HEK293 (cell line): ENCODE data around the gene LSM2.

Experiments
- BCL11A ChIP-seq: fragments of 450-650 bp; formaldehyde crosslinking; IDR thresholded peaks from 2 replicates; pipeline ENCODE4 v1.5.1; 2016; ENCODE audit warnings: low read depth, missing biosample characterization, missing genetic modification characterization
- GLIS1 ChIP-seq: fragments of 450-650 bp; formaldehyde crosslinking; IDR thresholded peaks from 2 replicates; pipeline ENCODE4 v1.5.1; 2016; ENCODE audit warnings: missing biosample characterization, missing genetic modification characterization
- INSM2 ChIP-seq: fragments of 450-650 bp; formaldehyde crosslinking; IDR thresholded peaks from 2 replicates; pipeline ENCODE4 v1.5.1; 2016; ENCODE audit warnings: missing biosample characterization, missing genetic modification characterization
- KLF10 ChIP-seq: fragments of 450-650 bp; IDR thresholded peaks from 2 replicates; pipeline ENCODE4 v1.5.1; 2018; ENCODE audit warnings: missing biosample characterization, mild to moderate bottlenecking, missing genetic modification characterization
- MZF1 ChIP-seq: fragments of 450-650 bp; formaldehyde crosslinking; IDR thresholded peaks from 2 replicates; pipeline ENCODE4 v1.5.1; 2017; ENCODE audit warnings: missing biosample characterization, missing genetic modification characterization, borderline replicate concordance
- ZBTB17 ChIP-seq: fragments of 450-650 bp; formaldehyde crosslinking; IDR thresholded peaks from 2 replicates; pipeline ENCODE4 v1.5.1; 2016; ENCODE audit warnings: missing biosample characterization, missing genetic modification characterization
- ZBTB20 ChIP-seq: fragments of 450-650 bp; formaldehyde crosslinking; IDR thresholded peaks from 2 replicates; pipeline ENCODE4 v1.5.1; 2016; ENCODE audit warnings: missing biosample characterization, missing genetic modification characterization
- ZBTB48 ChIP-seq: fragments of 450-650 bp; formaldehyde crosslinking; IDR thresholded peaks from 2 replicates; pipeline ENCODE4 v1.5.1; 2016; ENCODE audit warnings: missing biosample characterization, missing genetic modification characterization
- ZBTB6 ChIP-seq: fragments of 450-650 bp; formaldehyde crosslinking; IDR thresholded peaks from 2 replicates; pipeline ENCODE4 v1.5.1; 2017; ENCODE audit warnings: missing biosample characterization, missing genetic modification characterization
- ZBTB8A ChIP-seq: fragments of 450-650 bp; formaldehyde crosslinking; IDR thresholded peaks from 2 replicates; pipeline ENCODE4 v1.5.1; 2016; ENCODE audit warnings: missing biosample characterization, missing genetic modification characterization
- ZFP3 ChIP-seq: fragments of 450-650 bp; formaldehyde crosslinking; IDR thresholded peaks from 2 replicates; pipeline ENCODE4 v1.5.1; 2016; ENCODE audit warnings: low read depth, missing biosample characterization, missing genetic modification characterization
- ZNF112 ChIP-seq: fragments of 450-650 bp; formaldehyde crosslinking; IDR thresholded peaks from 2 replicates; pipeline ENCODE4 v1.5.0; 2017; ENCODE audit warnings: missing biosample characterization, missing genetic modification characterization
- ZNF2 ChIP-seq: fragments of 450-650 bp; formaldehyde crosslinking; IDR thresholded peaks from 2 replicates; pipeline ENCODE4 v1.5.1; 2016; ENCODE audit warnings: missing biosample characterization, missing genetic modification characterization
- ZNF202 ChIP-seq: fragments of 450-650 bp; formaldehyde crosslinking; IDR thresholded peaks from 2 replicates; pipeline ENCODE4 v1.5.1; 2016; ENCODE audit warnings: missing biosample characterization, missing genetic modification characterization, borderline replicate concordance
- ZNF341 ChIP-seq: fragments of 450-650 bp; formaldehyde crosslinking; IDR thresholded peaks from 2 replicates; pipeline ENCODE4; 2016; ENCODE audit warnings: low read depth, missing biosample characterization, missing genetic modification characterization
- ZNF366 ChIP-seq: fragments of 450-650 bp; formaldehyde crosslinking; conservative IDR thresholded peaks from 2 replicates; pipeline ENCODE4 v1.5.1; 2016; ENCODE audit warnings: missing biosample characterization, missing genetic modification characterization
- ZNF426 ChIP-seq: fragments of 450-650 bp; formaldehyde crosslinking; IDR thresholded peaks from 2 replicates; pipeline ENCODE4 v1.5.1; 2017; ENCODE audit warnings: missing biosample characterization, missing genetic modification characterization, mild to moderate bottlenecking, inconsistent platforms, moderate library complexity
- ZNF510 ChIP-seq: fragments of 450-650 bp; formaldehyde crosslinking; IDR thresholded peaks from 2 replicates; pipeline ENCODE4 v1.5.1; 2018; ENCODE audit warnings: mild to moderate bottlenecking, missing genetic modification characterization, missing biosample characterization; ENCODE audit not compliant: insufficient replicate concordance
- ZNF521 ChIP-seq: fragments of 450-650 bp; formaldehyde crosslinking; IDR thresholded peaks from 2 replicates; pipeline ENCODE4 v1.5.1; 2017; ENCODE audit warnings: missing biosample characterization, mild to moderate bottlenecking, missing genetic modification characterization
- ZNF548 ChIP-seq: fragments of 450-650 bp; formaldehyde crosslinking; IDR thresholded peaks from 2 replicates; pipeline ENCODE4 v1.5.1; 2016; ENCODE audit warnings: missing biosample characterization, missing genetic modification characterization
- ZNF549 ChIP-seq: fragments of 450-650 bp; IDR thresholded peaks from 2 replicates; pipeline ENCODE4 v1.5.1; 2018; ENCODE audit warnings: missing biosample characterization, missing genetic modification characterization, mild to moderate bottlenecking, inconsistent platforms, moderate library complexity
- ZNF560 ChIP-seq: fragments of 450-650 bp; formaldehyde crosslinking; IDR thresholded peaks from 2 replicates; pipeline ENCODE4 v1.5.1; 2017; ENCODE audit warnings: missing biosample characterization, missing genetic modification characterization, borderline replicate concordance
- ZNF571 ChIP-seq: fragments of 450-650 bp; formaldehyde crosslinking; IDR thresholded peaks from 2 replicates; pipeline ENCODE4 v1.5.0; 2017; ENCODE audit warnings: missing biosample characterization, missing genetic modification characterization
- ZNF585B ChIP-seq: fragments of 450-650 bp; formaldehyde crosslinking; IDR thresholded peaks from 2 replicates; pipeline ENCODE4 v1.5.1; 2016; ENCODE audit warnings: missing biosample characterization, missing genetic modification characterization
- ZNF777 ChIP-seq: fragments of 450-650 bp; formaldehyde crosslinking; IDR thresholded peaks from 2 replicates; pipeline ENCODE4 v1.5.1; 2017; ENCODE audit warnings: missing biosample characterization, missing genetic modification characterization, borderline replicate concordance
- TF ChIP-seq, protein P1 (sequence below): fragments of 450-650 bp; formaldehyde crosslinking; IDR thresholded peaks from 2 replicates; pipeline ENCODE4 v1.5.1; 2016; ENCODE audit warnings: missing biosample characterization, missing genetic modification characterization
- TF ChIP-seq, protein P2 (sequence below): fragments of 450-650 bp; formaldehyde crosslinking; IDR thresholded peaks from 2 replicates; pipeline ENCODE4 v1.5.1; 2016; ENCODE audit warnings: missing biosample characterization, missing genetic modification characterization
- TF ChIP-seq, protein P3 (sequence below): fragments of 450-650 bp; formaldehyde crosslinking; IDR thresholded peaks from 2 replicates; pipeline ENCODE4 v1.5.1; 2016; ENCODE audit warnings: missing biosample characterization, missing genetic modification characterization
- TF ChIP-seq, protein P4 (sequence below): fragments of 450-650 bp; formaldehyde crosslinking; IDR thresholded peaks from 2 replicates; pipeline ENCODE4 v1.5.1; 2017; ENCODE audit warnings: missing biosample characterization, missing genetic modification characterization

LSM2 gene

DNA sequence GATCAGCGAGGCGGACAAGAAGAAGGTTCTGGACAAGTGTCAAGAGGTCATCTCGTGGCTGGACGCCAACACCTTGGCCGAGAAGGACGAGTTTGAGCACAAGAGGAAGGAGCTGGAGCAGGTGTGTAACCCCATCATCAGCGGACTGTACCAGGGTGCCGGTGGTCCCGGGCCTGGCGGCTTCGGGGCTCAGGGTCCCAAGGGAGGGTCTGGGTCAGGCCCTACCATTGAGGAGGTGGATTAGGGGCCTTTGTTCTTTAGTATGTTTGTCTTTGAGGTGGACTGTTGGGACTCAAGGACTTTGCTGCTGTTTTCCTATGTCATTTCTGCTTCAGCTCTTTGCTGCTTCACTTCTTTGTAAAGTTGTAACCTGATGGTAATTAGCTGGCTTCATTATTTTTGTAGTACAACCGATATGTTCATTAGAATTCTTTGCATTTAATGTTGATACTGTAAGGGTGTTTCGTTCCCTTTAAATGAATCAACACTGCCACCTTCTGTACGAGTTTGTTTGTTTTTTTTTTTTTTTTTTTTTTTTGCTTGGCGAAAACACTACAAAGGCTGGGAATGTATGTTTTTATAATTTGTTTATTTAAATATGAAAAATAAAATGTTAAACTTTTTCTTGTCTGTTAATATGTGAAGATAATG, 23.0 kb upstream of the LSM2 start (continued):
- TF ChIP-seq, protein P1, sequence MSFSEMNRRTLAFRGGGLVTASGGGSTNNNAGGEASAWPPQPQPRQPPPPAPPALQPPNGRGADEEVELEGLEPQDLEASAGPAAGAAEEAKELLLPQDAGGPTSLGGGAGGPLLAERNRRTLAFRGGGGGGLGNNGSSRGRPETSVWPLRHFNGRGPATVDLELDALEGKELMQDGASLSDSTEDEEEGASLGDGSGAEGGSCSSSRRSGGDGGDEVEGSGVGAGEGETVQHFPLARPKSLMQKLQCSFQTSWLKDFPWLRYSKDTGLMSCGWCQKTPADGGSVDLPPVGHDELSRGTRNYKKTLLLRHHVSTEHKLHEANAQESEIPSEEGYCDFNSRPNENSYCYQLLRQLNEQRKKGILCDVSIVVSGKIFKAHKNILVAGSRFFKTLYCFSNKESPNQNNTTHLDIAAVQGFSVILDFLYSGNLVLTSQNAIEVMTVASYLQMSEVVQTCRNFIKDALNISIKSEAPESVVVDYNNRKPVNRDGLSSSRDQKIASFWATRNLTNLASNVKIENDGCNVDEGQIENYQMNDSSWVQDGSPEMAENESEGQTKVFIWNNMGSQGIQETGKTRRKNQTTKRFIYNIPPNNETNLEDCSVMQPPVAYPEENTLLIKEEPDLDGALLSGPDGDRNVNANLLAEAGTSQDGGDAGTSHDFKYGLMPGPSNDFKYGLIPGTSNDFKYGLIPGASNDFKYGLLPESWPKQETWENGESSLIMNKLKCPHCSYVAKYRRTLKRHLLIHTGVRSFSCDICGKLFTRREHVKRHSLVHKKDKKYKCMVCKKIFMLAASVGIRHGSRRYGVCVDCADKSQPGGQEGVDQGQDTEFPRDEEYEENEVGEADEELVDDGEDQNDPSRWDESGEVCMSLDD: no peak
- TF ChIP-seq ZNF521 (tag by site-specific recombination) (no peak), ZNF571 (tag by site-specific recombination) (no peak), ZNF549 (tag by site-specific recombination) (no peak), ZNF426 (tag by site-specific recombination) (no peak), ZNF366 (tag by site-specific recombination) (no peak), ZNF548 (tag by site-specific recombination) (no peak), ZBTB8A (tag by site-specific recombination) (0 out of 2 replicates have a peak, but pooled peaks have one; percentile 8), KLF10 (tag by site-specific recombination) (0 out of 2 replicates have a peak, but pooled peaks have one; percentile 18), ZBTB20 (tag by site-specific recombination) (peak; percentile 31; the same call in 1 of the 2 replicates), ZNF112 (tag by site-specific recombination) (no peak), ZNF341 (tag by site-specific recombination) (no peak), ZNF777 (tag by site-specific recombination) (no peak), ZNF510 (no peak), ZNF2 (peak; percentile 86; the same call in 1 of the 2 replicates), ZBTB6 (tag by site-specific recombination) (no peak), ZNF585B (tag by site-specific recombination) (no peak), GLIS1 (tag by site-specific recombination) (no peak), ZBTB17 (tag by site-specific recombination) (peak; percentile 41), ZBTB48 (tag by site-specific recombination) (peak; percentile 85), ZFP3 (tag by site-specific recombination) (no peak), MZF1 (tag by site-specific recombination) (no peak), ZNF202 (tag by site-specific recombination) (no peak), ZNF560 (no peak), BCL11A (tag by site-specific recombination) (0 out of 2 replicates have a peak, but pooled peaks have one; percentile 51), INSM2 (no peak)
- TF ChIP-seq, protein P2, sequence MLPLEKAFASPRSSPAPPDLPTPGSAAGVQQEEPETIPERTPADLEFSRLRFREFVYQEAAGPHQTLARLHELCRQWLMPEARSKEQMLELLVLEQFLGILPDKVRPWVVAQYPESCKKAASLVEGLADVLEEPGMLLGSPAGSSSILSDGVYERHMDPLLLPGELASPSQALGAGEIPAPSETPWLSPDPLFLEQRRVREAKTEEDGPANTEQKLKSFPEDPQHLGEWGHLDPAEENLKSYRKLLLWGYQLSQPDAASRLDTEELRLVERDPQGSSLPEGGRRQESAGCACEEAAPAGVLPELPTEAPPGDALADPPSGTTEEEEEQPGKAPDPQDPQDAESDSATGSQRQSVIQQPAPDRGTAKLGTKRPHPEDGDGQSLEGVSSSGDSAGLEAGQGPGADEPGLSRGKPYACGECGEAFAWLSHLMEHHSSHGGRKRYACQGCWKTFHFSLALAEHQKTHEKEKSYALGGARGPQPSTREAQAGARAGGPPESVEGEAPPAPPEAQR: no peak
- TF ChIP-seq, protein P3, sequence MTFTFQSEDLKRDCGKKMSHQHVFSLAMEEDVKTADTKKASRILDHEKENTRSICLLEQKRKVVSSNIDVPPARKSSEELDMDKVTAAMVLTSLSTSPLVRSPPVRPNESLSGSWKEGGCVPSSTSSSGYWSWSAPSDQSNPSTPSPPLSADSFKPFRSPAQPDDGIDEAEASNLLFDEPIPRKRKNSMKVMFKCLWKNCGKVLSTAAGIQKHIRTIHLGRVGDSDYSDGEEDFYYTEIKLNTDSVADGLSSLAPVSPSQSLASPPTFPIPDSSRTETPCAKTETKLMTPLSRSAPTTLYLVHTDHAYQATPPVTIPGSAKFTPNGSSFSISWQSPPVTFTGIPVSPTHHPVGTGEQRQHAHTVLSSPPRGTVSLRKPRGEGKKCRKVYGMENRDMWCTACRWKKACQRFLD (tag by site-specific recombination): no peak
- TF ChIP-seq, protein P4, sequence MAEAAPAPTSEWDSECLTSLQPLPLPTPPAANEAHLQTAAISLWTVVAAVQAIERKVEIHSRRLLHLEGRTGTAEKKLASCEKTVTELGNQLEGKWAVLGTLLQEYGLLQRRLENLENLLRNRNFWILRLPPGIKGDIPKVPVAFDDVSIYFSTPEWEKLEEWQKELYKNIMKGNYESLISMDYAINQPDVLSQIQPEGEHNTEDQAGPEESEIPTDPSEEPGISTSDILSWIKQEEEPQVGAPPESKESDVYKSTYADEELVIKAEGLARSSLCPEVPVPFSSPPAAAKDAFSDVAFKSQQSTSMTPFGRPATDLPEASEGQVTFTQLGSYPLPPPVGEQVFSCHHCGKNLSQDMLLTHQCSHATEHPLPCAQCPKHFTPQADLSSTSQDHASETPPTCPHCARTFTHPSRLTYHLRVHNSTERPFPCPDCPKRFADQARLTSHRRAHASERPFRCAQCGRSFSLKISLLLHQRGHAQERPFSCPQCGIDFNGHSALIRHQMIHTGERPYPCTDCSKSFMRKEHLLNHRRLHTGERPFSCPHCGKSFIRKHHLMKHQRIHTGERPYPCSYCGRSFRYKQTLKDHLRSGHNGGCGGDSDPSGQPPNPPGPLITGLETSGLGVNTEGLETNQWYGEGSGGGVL: no peak
